GM18951 (cell line): ENCODE data around the gene GPR137C.

Experiments used
- POLR2A ChIP-seq: IDR thresholded peaks from 4 replicates; pipeline ENCODE4 v1.6.1; 2011; ENCODE audit warnings: mild to moderate bottlenecking; ENCODE audit not compliant: insufficient read length, insufficient read depth; ENCODE audit errors: extremely low read depth
- in situ Hi-C: fragments of 300-500 bp; cut with MboI; formaldehyde crosslinking; loops from one replicate; pipeline ENCODE4 v1.12.0; 2022; ENCODE audit warnings: low sequenced_read_pairs, mixed read lengths, inconsistent platforms; ENCODE audit not compliant: unreplicated experiment

Gene GPR137C

GRCh38 chr14:52552063-52552988, at the start of gene GPR137C, which contains the start of gene TXNDC16:
TSS of gene GPR137C (plus strand) at chr14:52552836. CDS start at chr14:52553148, 312 bp downstream.
TSS of gene TXNDC16 (minus strand) at chr14:52552505. CDS start at chr14:52543557, 8,948 bp downstream.
- TF ChIP-seq POLR2A, result peak; percentile 90
- in situ Hi-C loops, result no loop called here

- no peak for TF ChIP-seq POLR2A
- in situ Hi-C loops, result no loop called here
Measured at GRCh38 chr14:52513249-52513648, 39.4 kb upstream of the GPR137C start.

GRCh38 chr14:52514046-52514811, 38.4 kb upstream of the GPR137C start:
- no peak for TF ChIP-seq POLR2A
- in situ Hi-C loops, result no loop called here

- TF ChIP-seq POLR2A, result no peak
- in situ Hi-C loops, result no loop called here
Measured at GRCh38 chr14:52522033-52522432, 30.6 kb upstream of the GPR137C start.

GRCh38 chr14:52522581-52523345, 29.9 kb upstream of the GPR137C start:
- in situ Hi-C loops, result no loop called here
- TF ChIP-seq POLR2A, result no peak

GRCh38 chr14:52527052-52527451, 25.6 kb upstream of the GPR137C start:
- no peak for TF ChIP-seq POLR2A
- in situ Hi-C loops, result no loop called here

- in situ Hi-C loops, result no loop called here
- TF ChIP-seq POLR2A, result no peak
Measured at GRCh38 chr14:52531481-52531880, 21.2 kb upstream of the GPR137C start.

GRCh38 chr14:52536269-52536668, 16.4 kb upstream of the GPR137C start:
- no peak for TF ChIP-seq POLR2A
- in situ Hi-C loops, result no loop called here

GRCh38 chr14:52538623-52539022, 14.0 kb upstream of the GPR137C start:
- no peak for TF ChIP-seq POLR2A
- in situ Hi-C loops, result no loop called here

- in situ Hi-C loops, result no loop called here
- no peak for TF ChIP-seq POLR2A
Measured at GRCh38 chr14:52545584-52546317, 6.9 kb upstream of the GPR137C start.

- no peak for TF ChIP-seq POLR2A
- in situ Hi-C loops, result no loop called here
Measured at GRCh38 chr14:52546318-52546670, 6.3 kb upstream of the GPR137C start.

GRCh38 chr14:52547027-52547426, 5.6 kb upstream of the GPR137C start:
- in situ Hi-C loops, result no loop called here
- no peak for TF ChIP-seq POLR2A
